T-helper 1 cell treated with Interleukin-12 subunit alpha and Interleukin-12 subunit beta and Interleukin-4 antibody, amounts not matched to agents 30 μg/mL and 1 μg/mL, for 36 hours (primary cell): ENCODE results near the gene ODAD4.
"Not testable (repeated sequence)": the region's sequence is repeated elsewhere in the genome, so short reads cannot be mapped to it uniquely, and the experiment has no call there.

Source experiments
- H3K27ac Mint-ChIP-seq: one replicate; pipeline ENCODE4 v1.8.0; 2021; ENCODE audit warnings: mild to moderate bottlenecking, mixed read lengths
- H3K27me3 Mint-ChIP-seq: one replicate; pipeline ENCODE4 v1.8.0; 2021; ENCODE audit warnings: low read depth, mixed read lengths
- H3K36me3 Mint-ChIP-seq: one replicate; pipeline ENCODE4 v1.8.0; 2021; ENCODE audit warnings: low read depth, mixed read lengths
- H3K4me1 Mint-ChIP-seq: one replicate; pipeline ENCODE4 v1.8.0; 2021; ENCODE audit warnings: low read depth, mixed read lengths
- H3K4me3 Mint-ChIP-seq: one replicate; pipeline ENCODE4 v1.8.0; 2021; ENCODE audit warnings: mild to moderate bottlenecking, moderate library complexity, mixed read lengths
- H3K9me3 Mint-ChIP-seq: one replicate; pipeline ENCODE4 v1.8.0; 2021; ENCODE audit warnings: mixed read lengths

Gene ODAD4

GRCh38 chr17:41919165-41919817, 11.1 kb upstream of the ODAD4 start:
- Mint-ChIP-seq H3K4me1 (peaks cover 25% of the 10 kb centered on the region), H3K4me3 (peak overlapping the region; percentile 92), H3K36me3 (peaks cover 1% of the 10 kb centered on the region), H3K9me3 (no peaks in the 10 kb centered on the region), H3K27ac (peak overlapping the region; percentile 94), H3K27me3 (no peaks in the 10 kb centered on the region)

- H3K36me3 Mint-ChIP-seq = no peaks in the 10 kb centered on the region
- H3K4me3 Mint-ChIP-seq = peak overlapping the region; percentile 92
- no peaks in the 10 kb centered on the region for H3K9me3 Mint-ChIP-seq
- peak overlapping the region; percentile 77 for H3K27ac Mint-ChIP-seq
- H3K27me3 Mint-ChIP-seq = no peaks in the 10 kb centered on the region
- peaks cover 20% of the 10 kb centered on the region for H3K4me1 Mint-ChIP-seq
Measured at GRCh38 chr17:41919840-41920579, 10.4 kb upstream of the ODAD4 start.

DNA sequence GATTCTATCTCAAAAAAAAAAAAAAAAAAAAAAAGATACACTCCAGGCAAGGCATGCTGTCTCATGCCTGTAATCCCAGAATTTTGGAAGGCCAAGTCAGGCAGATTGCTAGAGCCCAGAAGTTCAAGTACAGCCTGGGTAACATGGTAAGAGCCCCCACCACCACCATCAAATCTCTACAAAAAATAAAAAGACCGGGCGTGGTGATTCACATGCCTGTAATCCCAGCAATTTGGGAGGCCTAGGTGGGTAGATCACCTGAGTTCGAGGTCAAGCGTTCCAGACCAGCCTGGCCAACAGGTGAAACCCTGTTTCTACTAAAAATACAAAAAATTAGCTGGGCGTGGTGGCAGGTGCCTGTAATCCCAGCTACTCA, 9.8 kb upstream of the ODAD4 start:
- no peaks in the 10 kb centered on the region for H3K9me3 Mint-ChIP-seq
- H3K36me3 Mint-ChIP-seq = no peaks in the 10 kb centered on the region
- peaks cover 18% of the 10 kb centered on the region for H3K4me1 Mint-ChIP-seq
- no peaks in the 10 kb centered on the region for H3K27me3 Mint-ChIP-seq
- H3K4me3 Mint-ChIP-seq = no peak overlapping the region
- H3K27ac Mint-ChIP-seq = no peak overlapping the region

GRCh38 chr17:41925991-41926590, 4.3 kb upstream of the ODAD4 start:
- no peak overlapping the region for H3K4me3 Mint-ChIP-seq
- H3K27ac Mint-ChIP-seq = no peak overlapping the region
- no peaks in the 10 kb centered on the region for H3K27me3 Mint-ChIP-seq

DNA sequence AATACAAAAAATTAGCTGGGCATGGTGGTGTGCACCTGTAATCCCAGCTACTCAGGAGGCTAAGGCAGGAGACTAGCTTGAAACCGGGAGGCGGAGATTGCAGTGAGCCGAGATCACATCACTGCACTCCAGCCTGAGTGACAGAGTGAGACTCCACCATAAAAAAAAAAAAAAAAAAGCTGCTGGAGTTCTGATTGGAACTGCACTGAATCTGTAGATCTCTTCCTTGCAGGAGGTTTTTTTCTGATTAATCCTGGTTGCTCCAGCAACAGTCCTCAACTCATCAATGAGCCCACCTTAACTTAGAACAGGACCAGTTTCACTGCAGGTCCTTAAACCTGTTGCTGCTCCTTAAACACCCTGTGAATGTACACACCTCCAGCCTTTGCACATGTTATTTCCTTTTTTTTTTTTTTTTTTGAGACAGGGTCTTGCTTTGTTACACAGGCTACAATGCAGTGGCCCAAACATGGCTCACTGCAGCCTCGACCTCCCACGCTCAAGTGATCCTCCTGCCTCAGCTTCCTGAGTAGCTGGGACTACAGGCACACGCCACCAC, 1.6 kb upstream of the ODAD4 start:
- Mint-ChIP-seq H3K9me3 (no peaks in the 10 kb centered on the region), H3K4me3 (peak overlapping the region; percentile 99), H3K4me1 (peaks cover 34% of the 10 kb centered on the region), H3K27ac (peak overlapping the region; percentile 70), H3K27me3 (no peaks in the 10 kb centered on the region), H3K36me3 (peaks cover 3% of the 10 kb centered on the region)

More at GRCh38 chr17:41925991-41926590, 4.3 kb upstream of the ODAD4 start:
- H3K36me3 Mint-ChIP-seq = peaks cover 3% of the 10 kb centered on the region
- peaks cover 17% of the 10 kb centered on the region for H3K4me1 Mint-ChIP-seq
- no peaks in the 10 kb centered on the region for H3K9me3 Mint-ChIP-seq

GRCh38 chr17:41930833-41931156, 378 bp downstream of the ODAD4 start:
- Mint-ChIP-seq H3K4me3 (peak overlapping the region; percentile 99), H3K27ac (peak overlapping the region; percentile 99), H3K4me1 (peaks cover 34% of the 10 kb centered on the region)
- H3K36me3 Mint-ChIP-seq, H3K9me3 Mint-ChIP-seq, H3K27me3 Mint-ChIP-seq: not testable (repeated sequence)

DNA sequence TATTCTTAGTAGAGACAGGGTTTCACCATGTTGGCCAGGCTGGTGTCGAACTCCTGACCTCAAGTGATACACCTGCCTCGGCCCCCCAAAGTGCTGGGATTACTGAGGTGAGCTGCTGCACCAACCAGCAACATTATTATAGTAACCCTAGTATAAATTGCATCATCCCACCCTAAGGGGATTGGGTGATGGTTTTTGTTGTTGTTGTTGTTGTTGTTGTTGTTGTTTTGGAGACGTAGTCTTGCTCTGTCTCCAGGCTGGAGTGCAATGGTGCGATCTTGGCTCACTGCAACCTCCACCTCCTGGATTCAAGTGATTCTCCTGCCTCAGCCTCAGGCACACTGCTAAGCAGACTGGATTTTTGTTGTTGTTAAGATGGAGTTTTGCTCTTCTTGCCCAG, 1.3 kb downstream of the ODAD4 start:
- H3K27ac Mint-ChIP-seq = peak overlapping the region; percentile 67
- peaks cover 34% of the 10 kb centered on the region for H3K4me1 Mint-ChIP-seq
- H3K36me3 Mint-ChIP-seq = not testable (repeated sequence)

GRCh38 chr17:41932816-41933389, 2.5 kb downstream of the ODAD4 start:
- Mint-ChIP-seq H3K27ac (peak overlapping the region; percentile 83), H3K4me1 (peaks cover 33% of the 10 kb centered on the region), H3K4me3 (peak overlapping the region; percentile 62), H3K9me3 (no peaks in the 10 kb centered on the region), H3K27me3 (no peaks in the 10 kb centered on the region), H3K36me3 (peaks cover 3% of the 10 kb centered on the region)

More for the DNA sequence above, 1.3 kb downstream of the ODAD4 start:
- H3K4me3 Mint-ChIP-seq = peak overlapping the region; percentile 28
- H3K9me3 Mint-ChIP-seq, H3K27me3 Mint-ChIP-seq: not testable (repeated sequence)

GRCh38 chr17:41935641-41936040, 5.2 kb downstream of the ODAD4 start:
- Mint-ChIP-seq H3K36me3 (no peaks in the 10 kb centered on the region), H3K4me3 (no peak overlapping the region), H3K27me3 (no peaks in the 10 kb centered on the region)

GRCh38 chr17:41937970-41938954, 7.8 kb downstream of the ODAD4 start:
- no peaks in the 10 kb centered on the region for H3K27me3 Mint-ChIP-seq

More at GRCh38 chr17:41935641-41936040, 5.2 kb downstream of the ODAD4 start:
- Mint-ChIP-seq H3K27ac (no peak overlapping the region), H3K9me3 (no peaks in the 10 kb centered on the region), H3K4me1 (peaks cover 18% of the 10 kb centered on the region)

DNA sequence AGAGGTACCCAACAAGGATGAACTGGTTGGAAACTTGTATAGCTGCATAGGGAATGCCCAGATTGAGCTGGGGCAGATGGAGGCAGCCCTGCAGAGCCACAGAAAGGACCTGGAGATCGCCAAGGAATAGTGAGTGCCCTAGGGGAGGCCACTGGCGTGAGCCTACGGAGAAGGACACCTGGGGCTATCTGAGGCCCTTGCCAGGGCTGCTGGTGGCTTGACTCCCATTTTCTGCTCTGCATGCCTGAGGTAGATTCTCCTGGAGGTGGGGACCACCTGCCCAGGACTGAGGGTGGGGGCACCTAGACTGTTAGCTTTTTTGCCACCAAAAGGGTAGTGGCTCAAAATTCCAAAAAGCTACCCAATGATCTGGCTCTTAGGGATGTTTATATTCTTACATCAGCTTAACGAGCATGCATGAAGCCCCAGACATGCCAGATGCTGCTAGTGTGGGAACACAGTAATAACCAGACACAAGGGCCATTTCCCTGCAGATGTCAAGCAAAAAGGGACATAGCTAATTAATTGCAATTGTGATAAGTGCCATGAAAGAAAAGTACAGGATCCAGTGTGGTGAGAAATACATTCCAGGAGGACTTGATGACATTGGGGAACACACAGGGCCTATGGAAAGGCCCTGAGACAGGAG, 8.8 kb downstream of the ODAD4 start:
- Mint-ChIP-seq H3K9me3 (no peaks in the 10 kb centered on the region), H3K4me1 (no peaks in the 10 kb centered on the region), H3K27ac (no peak overlapping the region), H3K4me3 (no peak overlapping the region), H3K36me3 (no peaks in the 10 kb centered on the region), H3K27me3 (no peaks in the 10 kb centered on the region)

More at GRCh38 chr17:41937970-41938954, 7.8 kb downstream of the ODAD4 start:
- Mint-ChIP-seq H3K4me3 (no peak overlapping the region), H3K4me1 (no peaks in the 10 kb centered on the region), H3K9me3 (no peaks in the 10 kb centered on the region), H3K27ac (no peak overlapping the region), H3K36me3 (no peaks in the 10 kb centered on the region)

- no peaks in the 10 kb centered on the region for H3K27me3 Mint-ChIP-seq
- no peak overlapping the region for H3K27ac Mint-ChIP-seq
- no peak overlapping the region for H3K4me3 Mint-ChIP-seq
- no peaks in the 10 kb centered on the region for H3K9me3 Mint-ChIP-seq
- no peaks in the 10 kb centered on the region for H3K4me1 Mint-ChIP-seq
- H3K36me3 Mint-ChIP-seq = no peaks in the 10 kb centered on the region
Measured at GRCh38 chr17:41939693-41940090, 9.3 kb downstream of the ODAD4 start.

DNA sequence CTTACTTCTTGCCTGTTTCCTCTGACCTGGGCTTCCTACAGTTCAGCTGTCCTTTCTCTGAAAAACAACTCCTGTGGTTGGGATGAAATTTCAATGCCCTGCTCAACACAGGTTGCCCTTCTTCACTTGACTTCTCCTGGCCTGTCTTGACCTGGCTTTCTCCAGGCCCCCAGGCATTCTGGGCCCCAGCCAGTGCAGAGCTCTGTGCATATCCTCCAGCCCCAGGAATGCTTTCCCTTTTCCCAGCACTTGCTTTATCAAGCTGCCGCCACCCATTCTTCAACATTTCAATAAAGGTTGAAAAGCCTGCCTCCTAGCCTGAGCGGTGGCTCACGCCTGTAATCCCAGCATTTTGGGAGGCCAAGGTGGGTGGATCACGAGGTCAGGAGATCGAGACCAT, 10.8 kb downstream of the ODAD4 start:
- H3K27ac Mint-ChIP-seq = no peak overlapping the region
- H3K4me3 Mint-ChIP-seq = no peak overlapping the region
- no peaks in the 10 kb centered on the region for H3K27me3 Mint-ChIP-seq
- no peaks in the 10 kb centered on the region for H3K4me1 Mint-ChIP-seq
- no peaks in the 10 kb centered on the region for H3K9me3 Mint-ChIP-seq
- H3K36me3 Mint-ChIP-seq = no peaks in the 10 kb centered on the region
